Right cardiac atrium (tissue), 5 donors: ENCODE data around the gene ZDHHC11. TPM values are rescaled to one million over a fixed set of nuclear protein-coding genes. Genes with fewer than 3 reads are reported as not detected.

Experiments used
- ATAC-seq, 2 donors: fragments of 200-7000 bp; cut with Tn5 transposase; one replicate each; pipeline versions ENCODE4 v1.8.0 to v1.9.1; 2020; ENCODE audit warnings: moderate library complexity in 2 of 2, mild to moderate bottlenecking in 1 of 2
- DNase-seq, 3 donors: peaks; one replicate each; pipeline ENCODE4 v3.0.0-alpha.2; 2020
- H3K27ac ChIP-seq: one replicate; pipeline ENCODE4 v1.5.1; 2013; ENCODE audit warnings: mild to moderate bottlenecking, low read length, control low read depth, moderate library complexity
- H3K27me3 ChIP-seq: one replicate; pipeline ENCODE4 v1.6.1; 2013; ENCODE audit not compliant: control insufficient read depth, insufficient read depth
- H3K4me1 ChIP-seq: one replicate; pipeline ENCODE4 v1.6.1; 2013; ENCODE audit warnings: low read length; ENCODE audit not compliant: control insufficient read depth, insufficient read depth
- H3K4me3 ChIP-seq: one replicate; pipeline ENCODE4 v1.5.1; 2013; ENCODE audit warnings: low read length, control low read depth
- H3K9me3 ChIP-seq: one replicate; pipeline ENCODE4 v1.6.1; 2013; ENCODE audit warnings: low read length; ENCODE audit not compliant: control insufficient read depth
- WGBS: extraction: QIAGEN DNeasy Blood & Tissue Kit; methylation state at CpG from one replicate; pipeline ENCODE4 v1.1.7; 2013; 5-methylcytosine and 5-hydroxymethylcytosine counted together
- intact Hi-C, 4 donors: fragments of 100-400 bp; cut with DNase I; formaldehyde crosslinking; loops; one replicate each; pipeline versions ENCODE4 v1.11.0 to v1.14.0; 2022 to 2023
- polyA plus RNA-seq: library from polyadenylated mRNA; stranded (reverse); fragments of 200-250 nt; gene quantifications from one replicate; pipeline ENCODE4 v1.2.3, GENCODE V29; 2013
- total RNA-seq, 4 donors: library from RNA; stranded (reverse); fragmentation: NEBNext Ultra II Directional; extraction: Animal tissue kit (Norgen Biotek cat#: 25700); gene quantifications; one replicate each; pipeline ENCODE4 v1.2.1, GENCODE V29; 2021
- donor health status: healthy with polysubstance abuse.
- donor health status: DM: no; HTN: yes; CAD: no.
- donor health status: DM: no; HTN: no; CAD: no.
- donor health status: DM: no; HTN: yes; CAD: no; lungs with severe emphysema.
- donor health status: DM: yes; HTN: yes; CAD: no.

ZDHHC11 gene
- total and polyA plus RNA-seq, 5 donors, result 5.8 to 66.1 (median 25.0) TPM

DNA sequence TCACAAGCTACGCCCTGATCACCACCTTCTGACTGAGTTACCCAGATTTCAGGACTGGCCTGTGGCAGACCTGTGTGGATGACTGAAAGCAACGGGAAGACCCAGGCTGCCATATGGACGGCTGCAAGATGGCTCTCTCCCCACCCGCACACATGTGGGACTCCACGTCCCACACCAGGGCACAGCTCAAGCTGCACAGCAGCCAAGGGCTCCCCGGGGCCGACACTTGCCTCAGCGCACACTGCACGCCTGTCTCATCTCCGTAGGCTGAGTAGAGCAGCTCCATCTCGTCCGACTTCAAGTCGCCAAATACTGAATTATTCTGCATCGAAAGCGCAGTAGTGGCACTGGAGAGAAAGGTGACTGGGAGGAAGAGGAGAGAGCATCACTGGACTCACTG lies 27.3 kb upstream of the ZDHHC11 start:
- Histone ChIP-seq H3K9me3 (no peaks in the 10 kb centered on the region), H3K4me3 (no peak overlapping the region), H3K27ac (no peak overlapping the region), H3K27me3 (no peaks in the 10 kb centered on the region), H3K4me1 (no peaks in the 10 kb centered on the region)
- ATAC-seq (no peak), DNase-seq (peak in 1 of 3 donors; percentile 42)
- 96% methylated on average over 15 of the region's 15 CpGs for WGBS
- intact Hi-C loops, result no loop called here

DNA sequence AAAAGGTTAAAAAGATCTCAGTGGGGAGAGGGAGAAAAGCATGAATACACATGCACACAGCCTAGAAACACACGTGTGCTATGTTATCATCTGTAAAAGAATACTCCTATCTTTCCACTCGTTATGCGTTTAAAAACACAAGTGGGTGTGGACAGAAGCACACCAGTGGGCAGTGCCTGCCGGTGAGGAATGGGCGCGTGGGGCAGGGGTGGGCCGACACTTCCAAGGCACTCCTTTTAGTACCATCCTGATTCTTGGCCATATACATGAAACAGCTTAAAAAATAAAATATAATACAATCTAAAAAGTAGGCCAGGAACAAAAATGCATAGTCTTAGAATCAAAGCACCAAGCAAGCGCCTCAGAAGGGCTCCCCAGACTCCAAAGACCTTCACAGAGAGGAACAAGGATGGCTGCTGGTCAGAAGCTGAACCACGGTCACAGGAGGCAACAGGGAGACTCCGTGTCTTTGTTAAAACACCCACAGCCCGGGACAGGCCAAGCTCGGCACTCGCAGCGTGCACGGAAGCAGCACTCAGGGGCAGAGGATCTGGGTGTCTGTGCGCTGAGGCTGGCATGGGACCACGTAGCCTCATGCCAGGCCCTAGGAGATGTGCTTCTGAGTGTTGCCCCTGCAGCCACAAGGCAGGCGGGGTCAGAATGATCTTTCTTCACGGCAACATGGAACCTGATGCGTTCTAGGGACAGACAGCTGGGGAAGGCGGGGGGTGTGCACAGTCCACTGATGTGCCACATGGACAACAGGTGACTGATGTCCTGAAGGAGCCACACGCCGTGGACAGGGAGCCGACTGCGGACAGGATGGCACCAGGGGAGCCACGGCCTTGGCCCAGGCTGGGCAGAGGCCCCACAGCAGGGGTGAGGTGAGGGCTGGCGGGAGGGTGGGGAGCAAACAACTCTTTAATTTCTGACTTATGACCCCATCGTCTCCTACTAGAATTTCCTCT lies 25.9 kb upstream of the ZDHHC11 start:
- ATAC-seq (no peak), DNase-seq (peak in 1 of 3 donors; percentile 40)
- H3K9me3 ChIP-seq, result no peaks in the 10 kb centered on the region
- no peak overlapping the region for H3K4me3 ChIP-seq
- H3K27me3 ChIP-seq, result no peaks in the 10 kb centered on the region
- H3K27ac ChIP-seq, result no peak overlapping the region
- WGBS, result 91% methylated on average over 28 of the region's 28 CpGs
- intact Hi-C loops, result no loop called here
- H3K4me1 ChIP-seq, result no peaks in the 10 kb centered on the region

DNA sequence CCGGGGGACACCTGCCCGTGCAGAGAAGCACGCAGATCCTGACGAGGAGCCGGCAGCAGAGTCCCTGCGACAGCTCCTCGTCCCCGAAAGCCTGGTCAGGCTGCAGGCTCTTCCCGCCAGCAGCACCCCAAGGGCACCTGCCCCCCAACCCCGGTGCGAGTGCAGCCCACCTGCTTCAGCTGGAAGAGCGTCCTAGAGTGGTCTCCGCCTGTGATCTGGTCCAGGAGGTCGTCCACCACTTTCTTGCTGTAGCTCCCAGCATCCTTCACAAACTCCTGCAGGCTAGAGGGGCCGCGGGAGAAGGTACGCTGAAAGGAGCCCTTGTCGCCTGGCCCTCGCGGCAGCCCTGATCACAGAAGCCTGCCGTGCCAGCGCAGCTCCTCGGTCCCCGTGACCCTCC lies 25.1 kb upstream of the ZDHHC11 start:
- H3K27ac ChIP-seq, result no peak overlapping the region
- intact Hi-C loops, result no loop called here
- no peaks in the 10 kb centered on the region for H3K4me1 ChIP-seq
- WGBS, result 96% methylated on average over 24 of the region's 24 CpGs
- no peaks in the 10 kb centered on the region for H3K27me3 ChIP-seq
- ATAC-seq (no peak), DNase-seq (peak in 1 of 3 donors; percentile 36)
- no peak overlapping the region for H3K4me3 ChIP-seq
- no peaks in the 10 kb centered on the region for H3K9me3 ChIP-seq

DNA sequence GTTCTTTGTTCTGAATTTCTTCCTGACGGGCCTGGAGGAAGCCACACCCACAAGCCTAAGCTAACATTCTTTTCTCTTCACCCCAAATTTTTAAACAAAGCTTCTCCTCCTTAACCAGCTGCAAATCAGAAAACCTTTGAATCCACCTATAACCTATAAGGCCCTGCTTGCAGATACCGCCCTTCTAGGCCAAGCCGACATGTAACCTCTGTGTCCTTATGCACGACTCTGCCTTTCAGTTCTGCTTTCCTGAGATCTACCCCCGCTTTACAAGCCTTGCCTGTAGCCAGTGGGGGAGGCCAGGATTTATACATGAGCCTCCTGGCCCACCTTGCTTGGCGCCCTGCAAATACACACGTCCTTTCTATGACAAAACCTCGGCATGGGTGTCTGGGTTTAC lies 22.5 kb upstream of the ZDHHC11 start:
- no peak overlapping the region for H3K27ac ChIP-seq
- WGBS, result 72% methylated on average over 8 of the region's 8 CpGs
- H3K27me3 ChIP-seq, result no peaks in the 10 kb centered on the region
- intact Hi-C loops, result no loop called here
- no peaks in the 10 kb centered on the region for H3K4me1 ChIP-seq
- H3K9me3 ChIP-seq, result no peaks in the 10 kb centered on the region
- no peak overlapping the region for H3K4me3 ChIP-seq
- ATAC-seq (peak in 1 of 2 donors; percentile 21), DNase-seq (peak in 1 of 3 donors; percentile 5)

DNA sequence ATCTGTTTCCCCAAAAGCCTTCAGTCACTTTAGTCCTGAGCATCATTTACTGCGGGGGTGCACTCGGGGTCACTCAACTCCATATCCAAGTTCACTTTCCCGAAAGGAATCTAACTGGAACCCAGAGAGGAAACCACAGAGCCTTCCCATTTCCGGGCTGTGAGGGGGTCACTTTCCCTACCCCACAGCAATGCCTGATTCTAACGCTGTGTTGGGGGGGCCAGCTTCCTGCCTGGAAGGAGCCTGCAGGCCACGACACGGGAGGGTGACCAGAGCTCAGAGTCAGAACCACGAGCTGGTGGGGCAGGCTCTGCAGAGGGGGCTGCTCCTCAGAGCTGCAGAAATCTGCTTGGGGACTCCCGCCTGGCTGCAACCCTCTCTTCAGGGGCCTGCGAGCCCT lies 21.5 kb upstream of the ZDHHC11 start:
- WGBS, result 70% methylated on average over 10 of the region's 10 CpGs
- no peaks in the 10 kb centered on the region for H3K27me3 ChIP-seq
- DNase-seq, result peak; percentile 20 to 63 (median 60)

DNA sequence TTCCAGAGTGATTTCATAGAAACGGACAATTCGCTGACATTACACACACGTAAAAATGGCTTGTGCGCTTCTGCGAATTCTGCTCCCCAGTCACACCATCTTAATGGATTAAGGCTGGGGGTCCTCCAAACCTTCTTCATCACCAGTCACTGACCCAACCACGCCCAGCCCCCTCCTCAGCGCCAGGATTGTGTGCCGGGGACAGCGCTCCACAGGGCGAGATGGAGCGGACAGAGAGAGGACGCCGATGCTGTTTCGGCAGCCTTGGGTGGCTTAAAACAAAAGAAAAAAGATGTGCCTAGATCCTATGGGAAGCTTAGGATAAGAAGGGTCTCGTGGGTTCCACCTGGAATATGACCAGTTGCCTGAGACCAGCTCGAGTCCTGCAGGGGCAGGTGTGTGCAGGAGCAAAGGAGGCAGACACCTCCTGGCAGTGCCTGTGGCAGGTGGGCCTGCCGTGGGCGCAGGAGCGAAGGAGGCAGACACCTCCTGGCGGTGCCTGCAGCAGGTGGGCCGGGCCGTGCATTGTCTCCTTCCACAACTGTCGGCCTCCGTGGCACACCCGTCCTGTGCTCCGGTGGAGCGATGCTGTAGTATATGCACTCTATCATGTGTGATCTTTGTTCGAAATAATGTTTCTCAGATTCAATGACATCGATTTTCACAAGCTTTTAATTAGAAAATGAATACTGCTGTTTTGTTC lies 21.0 kb upstream of the ZDHHC11 start:
- Histone ChIP-seq H3K4me1 (no peaks in the 10 kb centered on the region), H3K4me3 (no peak overlapping the region), H3K9me3 (no peaks in the 10 kb centered on the region), H3K27me3 (no peaks in the 10 kb centered on the region), H3K27ac (no peak overlapping the region)
- 95% methylated on average over 29 of the region's 29 CpGs for WGBS
- ATAC-seq, result no peak
- intact Hi-C loops, result no loop called here
- peak in 2 of 3 donors; percentile 7 to 42 for DNase-seq

More for the DNA sequence above, 21.5 kb upstream of the ZDHHC11 start:
- intact Hi-C loops, result no loop called here
- H3K9me3 ChIP-seq, result no peaks in the 10 kb centered on the region
- no peak overlapping the region for H3K4me3 ChIP-seq
- peak; percentile 53 to 61 for ATAC-seq
- H3K4me1 ChIP-seq, result no peaks in the 10 kb centered on the region
- no peak overlapping the region for H3K27ac ChIP-seq

DNA sequence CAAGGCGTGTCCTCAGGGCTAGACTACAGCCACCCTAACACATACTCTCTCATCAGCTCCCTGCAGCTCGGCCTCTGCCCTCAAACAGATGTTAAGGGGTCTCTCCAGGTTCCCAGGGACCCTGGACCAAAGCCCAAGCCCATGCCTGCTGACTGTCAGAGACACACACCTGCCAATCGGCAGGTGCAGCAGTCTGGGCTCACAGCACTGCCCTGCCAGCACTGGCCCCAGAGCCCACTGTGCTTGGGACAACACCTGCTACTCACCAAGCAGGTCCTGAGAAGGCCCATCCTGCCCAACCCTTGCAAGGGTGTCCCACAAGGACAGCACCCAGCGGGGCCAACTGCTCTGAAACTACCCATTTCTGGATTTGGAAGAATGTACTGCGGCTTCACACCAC lies 20.2 kb upstream of the ZDHHC11 start:
- H3K4me3 ChIP-seq, result no peak overlapping the region
- no peaks in the 10 kb centered on the region for H3K4me1 ChIP-seq
- DNase-seq, result peak; percentile 7 to 39 (median 17)
- intact Hi-C loops, result no loop called here
- H3K27me3 ChIP-seq, result no peaks in the 10 kb centered on the region
- ATAC-seq, result no peak
- H3K9me3 ChIP-seq, result no peaks in the 10 kb centered on the region
- no peak overlapping the region for H3K27ac ChIP-seq
- WGBS, result 98% methylated on average over 5 of the region's 5 CpGs

DNA sequence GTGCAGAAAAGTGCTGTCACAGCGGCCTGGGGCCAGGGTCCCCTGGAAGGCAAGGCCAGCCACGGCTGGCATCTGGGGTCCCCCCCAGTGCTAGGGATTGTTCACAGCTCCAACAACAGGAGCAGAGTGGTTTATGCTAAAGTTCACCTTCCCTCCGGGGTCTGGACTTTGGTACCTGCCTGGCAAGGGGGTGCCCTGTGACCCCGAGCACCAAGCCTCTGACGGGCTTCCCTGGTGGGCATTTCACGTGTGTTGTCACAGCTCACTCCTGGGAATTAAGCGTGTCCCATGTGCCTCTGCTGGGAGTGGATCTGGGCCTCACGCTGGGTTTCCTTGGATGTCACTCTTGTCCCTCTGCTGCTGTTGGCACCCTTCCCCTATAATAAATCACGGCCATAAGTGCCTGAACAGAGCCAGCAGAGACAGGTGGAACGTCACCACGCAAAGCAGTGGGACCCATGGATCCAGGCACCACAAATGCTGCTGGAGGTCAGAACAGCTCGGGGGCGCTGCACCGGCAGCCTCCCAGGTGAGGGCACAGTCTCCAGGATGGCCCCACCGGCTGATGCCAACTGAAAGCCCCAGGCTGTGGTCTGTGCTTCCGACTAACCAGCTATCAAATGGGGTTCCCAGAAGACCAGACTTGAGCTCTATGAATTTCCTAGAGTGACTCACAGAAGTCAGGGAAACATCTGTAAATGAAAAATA lies 17.8 kb upstream of the ZDHHC11 start:
- WGBS, result 95% methylated on average over 16 of the region's 16 CpGs
- Histone ChIP-seq H3K4me1 (no peaks in the 10 kb centered on the region), H3K27ac (no peak overlapping the region), H3K27me3 (no peaks in the 10 kb centered on the region), H3K4me3 (no peak overlapping the region), H3K9me3 (no peaks in the 10 kb centered on the region)
- DNase-seq, result peak in 1 of 3 donors; percentile 39
- no peak for ATAC-seq
- intact Hi-C loops, result no loop called here

DNA sequence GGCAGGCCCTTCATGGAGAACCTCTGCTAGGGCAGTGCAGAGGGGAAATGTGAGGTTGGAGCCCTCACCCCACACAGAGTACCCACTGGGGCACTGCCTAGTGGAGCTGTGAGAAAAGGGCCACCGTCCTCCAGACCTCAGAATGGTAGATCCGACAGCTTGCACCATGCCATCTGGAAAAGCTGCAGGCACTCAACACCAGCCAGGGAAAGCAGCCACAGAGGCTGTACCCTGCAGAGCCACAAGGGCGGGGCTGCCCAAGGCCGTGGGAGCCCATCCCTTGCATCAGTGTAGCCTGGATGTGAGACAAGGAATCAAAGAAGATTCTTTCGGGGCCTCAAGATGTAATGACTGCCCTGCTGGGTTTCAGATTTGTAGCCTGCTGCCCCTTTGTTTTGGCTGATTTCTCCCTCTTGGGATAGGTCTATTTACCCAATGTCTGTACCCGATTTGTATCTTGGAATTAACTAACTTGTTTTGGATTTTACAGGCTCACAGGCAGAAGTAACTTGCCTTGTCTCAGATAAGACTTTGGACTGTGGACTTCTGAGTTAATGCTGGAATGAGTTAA lies 16.6 kb upstream of the ZDHHC11 start:
- DNase-seq (peak in 2 of 3 donors; percentile 30 to 49), ATAC-seq (no peak)
- intact Hi-C loops, result no loop called here
- Histone ChIP-seq H3K4me3 (no peak overlapping the region), H3K27me3 (no peaks in the 10 kb centered on the region), H3K9me3 (no peaks in the 10 kb centered on the region), H3K4me1 (no peaks in the 10 kb centered on the region), H3K27ac (no peak overlapping the region)
- 91% methylated on average over 6 of the region's 6 CpGs for WGBS

DNA sequence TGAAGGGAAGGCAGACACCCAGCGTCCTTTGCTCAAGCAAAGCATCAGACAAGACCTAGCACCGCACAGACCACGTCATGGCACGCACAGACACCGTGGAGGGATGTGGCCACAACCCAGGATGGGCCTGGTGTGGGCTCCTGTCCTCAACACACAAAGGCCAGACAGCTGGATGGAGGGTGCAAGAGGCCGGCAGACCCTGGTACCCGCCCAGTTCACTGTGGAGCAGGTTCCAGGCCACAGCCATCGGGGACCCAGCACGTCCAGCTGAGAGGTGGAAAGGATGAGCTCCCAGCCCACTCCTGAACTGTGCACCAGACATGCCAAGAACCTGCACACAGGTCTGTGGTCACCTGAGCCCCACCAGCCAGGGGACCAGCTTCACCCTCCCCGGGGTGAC lies 15.0 kb upstream of the ZDHHC11 start:
- WGBS, result 96% methylated on average over 10 of the region's 10 CpGs
- Histone ChIP-seq H3K9me3 (no peaks in the 10 kb centered on the region), H3K27ac (no peak overlapping the region), H3K4me3 (no peak overlapping the region), H3K27me3 (no peaks in the 10 kb centered on the region), H3K4me1 (no peaks in the 10 kb centered on the region)
- ATAC-seq (no peak), DNase-seq (peak in 1 of 3 donors; percentile 44)
- intact Hi-C loops, result no loop called here
